SK-N-SH (cell line): ENCODE data around the gene NDUFS6. TPM values are rescaled to one million over a fixed set of nuclear protein-coding genes. Genes with fewer than 3 reads are reported as not detected.
"Not testable (repeated sequence)": the region's sequence is repeated elsewhere in the genome, so short reads cannot be mapped to it uniquely, and the experiment has no call there.

Experiments
- CTCF ChIA-PET: fragments of 300-600, 350-600 bp; formaldehyde crosslinking; extraction: SDS; loops from one replicate; lab custom pipeline; 2021; lab: Yijun Ruan, JAX
- POLR2A ChIA-PET: fragments of 350-600 bp; sonication (Branson Sonifier 250); formaldehyde crosslinking; extraction: SDS; loops from one replicate; lab custom pipeline; 2020; ENCODE audit warnings: antibody characterized with exemption, inconsistent platforms; lab: Yijun Ruan, JAX
- DNase-seq: peaks from one replicate; pipeline ENCODE4 v3.0.0; 2012
- H2AFZ ChIP-seq: fragments of 200-600 bp; sonication (generic); 2 replicates; pipeline ENCODE4 v1.8.1; 2016; ENCODE audit warnings: antibody characterized with exemption, mild to moderate bottlenecking, low read depth
- H3F3A ChIP-seq: fragments of 200-600 bp; sonication (generic); replicated peaks from 2 replicates; pipeline ENCODE3; 2016; ENCODE audit warnings: antibody characterized with exemption, mild to moderate bottlenecking; ENCODE audit not compliant: insufficient read depth
- H3K27ac ChIP-seq, 2 experiments: fragments of 200-500 bp in 1 of 2; fragments of 200-600 bp in 1 of 2; sonication (Bioruptor generic) in 1 of 2; sonication (generic), shearing (Covaris generic) in 1 of 2; 2 replicates each; pipeline versions ENCODE4 v1.5.1 to v1.6.1; 2014 to 2016; ENCODE audit warnings: low read depth in 2 of 2, inconsistent platforms in 1 of 2, low read length in 1 of 2, mild to moderate bottlenecking in 1 of 2, mixed read lengths in 1 of 2
- H3K27me3 ChIP-seq: fragments of 200-600 bp; sonication (generic), shearing (Covaris generic); 2 replicates; pipeline ENCODE4 v1.6.1; 2016; ENCODE audit warnings: mixed run types; ENCODE audit not compliant: insufficient read depth
- H3K36me3 ChIP-seq, 2 experiments: fragments of 200-500 bp in 1 of 2; fragments of 200-600 bp in 1 of 2; sonication (Bioruptor generic) in 1 of 2; sonication (generic) in 1 of 2; replicated peaks in 1 of 2; 2 replicates each; pipeline versions ENCODE3 to v1.5.1; 2014 to 2016; ENCODE audit warnings: low read length in 1 of 2, mild to moderate bottlenecking in 1 of 2; ENCODE audit not compliant: insufficient read depth in 2 of 2, control insufficient read depth in 1 of 2
- H3K4me1 ChIP-seq, 2 experiments: fragments of 200-500 bp in 1 of 2; fragments of 200-600 bp in 1 of 2; sonication (Bioruptor generic) in 1 of 2; sonication (generic), shearing (Covaris generic) in 1 of 2; 2 replicates each; pipeline versions ENCODE4 v1.5.1 to v1.6.1; 2014 to 2016; ENCODE audit warnings: low read depth in 1 of 2, low read length in 1 of 2, mixed run types in 1 of 2; ENCODE audit not compliant: insufficient read depth in 2 of 2, control insufficient read depth in 1 of 2
- H3K4me2 ChIP-seq: fragments of 200-600 bp; sonication (generic), shearing (Covaris generic); 2 replicates; pipeline ENCODE4 v1.6.1; 2017; ENCODE audit warnings: mixed run types
- H3K4me3 ChIP-seq, 2 experiments: fragments of 200-500 bp in 1 of 2; fragments of 200-600 bp in 1 of 2; sonication (Bioruptor generic) in 1 of 2; sonication (generic), shearing (Covaris generic) in 1 of 2; 2 replicates each; pipeline versions ENCODE4 v1.5.1 to v1.8.1; 2014 to 2016; ENCODE audit warnings: low read depth in 2 of 2, inconsistent platforms in 1 of 2, low read length in 1 of 2, mild to moderate bottlenecking in 1 of 2, mixed read lengths in 1 of 2, moderate library complexity in 1 of 2
- H3K79me2 ChIP-seq: fragments of 200-600 bp; sonication (generic); 2 replicates; pipeline ENCODE4 v1.8.1; 2017; ENCODE audit warnings: mild to moderate bottlenecking; ENCODE audit not compliant: insufficient read depth
- H3K9ac ChIP-seq: fragments of 200-600 bp; sonication (generic); 2 replicates; pipeline ENCODE4 v1.6.1; 2017; ENCODE audit warnings: mixed run types
- H3K9me2 ChIP-seq: fragments of 200-600 bp; sonication (generic); 2 replicates; pipeline ENCODE4 v1.6.1; 2017; ENCODE audit warnings: mixed run types
- H3K9me3 ChIP-seq: fragments of 200-600 bp; sonication (generic); 2 replicates; pipeline ENCODE4 v1.6.1; 2017; ENCODE audit warnings: mixed run types, mild to moderate bottlenecking, moderate library complexity
- H4K20me1 ChIP-seq: fragments of 200-600 bp; sonication (generic); 2 replicates; pipeline ENCODE4 v1.6.1; 2017; ENCODE audit warnings: mild to moderate bottlenecking, mixed run types; ENCODE audit not compliant: insufficient read depth
- ELF1 ChIP-seq: IDR thresholded peaks from 2 replicates; pipeline ENCODE4 v1.4.0; 2012
- EZH2phosphoT487 ChIP-seq: fragments of 200-600 bp; sonication (generic); IDR thresholded peaks from 2 replicates; pipeline ENCODE4 v1.6.1; 2017; ENCODE audit warnings: low read depth, mixed run types, mild to moderate bottlenecking, antibody characterized with exemption, moderate library complexity, borderline replicate concordance
- FOXJ3 ChIP-seq: sonication (generic); formaldehyde crosslinking; IDR thresholded peaks from 2 replicates; pipeline ENCODE4 v1.5.1; 2020; ENCODE audit warnings: mild to moderate bottlenecking, missing genetic modification reagents
- FOXM1 ChIP-seq: IDR thresholded peaks from 2 replicates; pipeline ENCODE4 v1.4.0; 2012; ENCODE audit warnings: low read depth, mild to moderate bottlenecking
- GABPA ChIP-seq: IDR thresholded peaks from 2 replicates; pipeline ENCODE4 v1.4.0; 2012; ENCODE audit warnings: low read depth, mild to moderate bottlenecking
- GATA2 ChIP-seq: sonication (generic); formaldehyde crosslinking; IDR thresholded peaks from 2 replicates; pipeline ENCODE4 v1.5.0; 2020; ENCODE audit warnings: mild to moderate bottlenecking, missing genetic modification reagents
- RCOR1 ChIP-seq: fragments of 150-350 bp; IDR thresholded peaks from 2 replicates; pipeline ENCODE4 v1.6.1; 2017; ENCODE audit warnings: antibody characterized with exemption, low read length
- TCF12 ChIP-seq: IDR thresholded peaks from 2 replicates; pipeline ENCODE4 v1.4.0; 2012
- YY1 ChIP-seq: IDR thresholded peaks from 2 replicates; pipeline ENCODE4 v1.4.0; 2012; ENCODE audit warnings: low read depth, mild to moderate bottlenecking
- WGBS: methylation state at CpG from one replicate; pipeline ENCODE4 v1.1.6; 2017; ENCODE audit warnings: low lambda C conversion rate; 5-methylcytosine and 5-hydroxymethylcytosine counted together
- polyA plus RNA-seq, 3 experiments: library from polyadenylated mRNA; depleted of rRNA; stranded (reverse); fragments of >200 nt; gene quantifications; 2 replicates each; pipeline ENCODE4 v1.2.3, GENCODE V29; 2012
- TF ChIP-seq, protein P1 (sequence below): IDR thresholded peaks from 2 replicates; pipeline ENCODE4 v1.4.0; 2012; ENCODE audit warnings: low read depth
- TF ChIP-seq, protein P2 (sequence below): IDR thresholded peaks from 2 replicates; pipeline ENCODE4; 2012
- TF ChIP-seq, protein P3 (sequence below): fragments of 150-350 bp; IDR thresholded peaks from 2 replicates; pipeline ENCODE4 v1.6.1; 2016; ENCODE audit warnings: mild to moderate bottlenecking, low read depth, low read length
- TF ChIP-seq, protein P4 (sequence below): fragments of 200-600 bp; sonication (generic); IDR thresholded peaks from 2 replicates; pipeline ENCODE4 v1.6.1; 2017; ENCODE audit warnings: antibody characterized with exemption, mild to moderate bottlenecking, moderate library complexity

Gene NDUFS6
- polyA plus RNA-seq, 1 of the 3 experiments (the other 2 are of a cell fraction): 316 TPM

DNA sequence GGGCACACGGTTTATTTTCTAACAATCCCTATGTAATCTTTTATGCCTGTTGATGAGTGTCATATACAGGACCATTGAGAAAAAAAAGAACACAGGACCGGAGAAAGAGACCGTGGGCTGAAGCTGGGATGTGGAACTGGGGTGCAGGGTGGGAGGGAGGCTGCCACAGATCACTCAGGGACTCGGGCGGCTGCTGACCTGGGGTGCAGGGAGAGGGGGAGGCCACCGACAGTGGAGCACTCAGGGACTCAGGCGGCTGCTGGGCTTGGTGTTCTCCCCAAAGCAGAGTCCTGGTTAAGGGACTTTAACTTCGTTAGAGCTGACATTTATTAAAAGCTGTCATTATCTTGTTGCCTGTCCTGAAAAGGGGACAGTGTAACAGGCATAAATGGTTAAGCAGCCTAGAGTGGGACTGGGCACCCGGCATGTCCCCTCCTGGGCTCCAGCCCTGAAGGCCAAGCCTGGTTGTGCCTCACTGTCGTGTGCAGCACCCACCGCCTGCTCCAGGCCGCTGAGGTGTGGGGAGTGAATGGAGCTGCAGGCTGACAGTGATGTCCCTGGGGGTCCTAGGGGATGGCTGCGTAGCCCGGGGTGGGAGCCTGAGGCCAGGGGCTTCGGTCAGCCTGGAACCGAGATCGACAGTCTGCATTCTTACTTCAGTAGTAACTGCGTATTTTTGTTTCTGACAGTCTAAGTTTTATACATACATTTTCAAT is 14.0 kb downstream of the NDUFS6 start:
- ChIA-PET POLR2A (no interaction called here), CTCF (no interaction called here)
- no peaks in the 10 kb centered on the region for H3K4me1 ChIP-seq
- H3K9me3 ChIP-seq: no peaks in the 10 kb centered on the region
- no peak overlapping the region for H3K4me3 ChIP-seq
- no peaks in the 10 kb centered on the region for H3K27me3 ChIP-seq
- 0 out of 2 replicates have a peak, but pooled peaks cover 2% of the 10 kb centered on the region for H4K20me1 ChIP-seq
- H3K27ac ChIP-seq: no peak overlapping the region
- no peak for TF ChIP-seq FOXJ3 (CRISPR knock-in tag)
- TF ChIP-seq GABPA: no peak
- no peak for TF ChIP-seq EZH2phosphoT487
- TF ChIP-seq, all 33 proteins: peak for 0
- no peaks in the 10 kb centered on the region for H3F3A ChIP-seq
- no peak for DNase-seq
- H3K9me2 ChIP-seq: no peaks in the 10 kb centered on the region
- no peak overlapping the region for H3K4me2 ChIP-seq
- no peak overlapping the region for H3K9ac ChIP-seq
- peaks cover 7% of the 10 kb centered on the region; the same call in 1 of the 2 replicates for H3K79me2 ChIP-seq
- WGBS: 86% methylated on average over 15 of the region's 18 CpGs
- H2AFZ ChIP-seq: no peak overlapping the region
- H3K36me3 ChIP-seq: peaks cover 28 to 82% of the 10 kb centered on the region in 2 experiments

DNA sequence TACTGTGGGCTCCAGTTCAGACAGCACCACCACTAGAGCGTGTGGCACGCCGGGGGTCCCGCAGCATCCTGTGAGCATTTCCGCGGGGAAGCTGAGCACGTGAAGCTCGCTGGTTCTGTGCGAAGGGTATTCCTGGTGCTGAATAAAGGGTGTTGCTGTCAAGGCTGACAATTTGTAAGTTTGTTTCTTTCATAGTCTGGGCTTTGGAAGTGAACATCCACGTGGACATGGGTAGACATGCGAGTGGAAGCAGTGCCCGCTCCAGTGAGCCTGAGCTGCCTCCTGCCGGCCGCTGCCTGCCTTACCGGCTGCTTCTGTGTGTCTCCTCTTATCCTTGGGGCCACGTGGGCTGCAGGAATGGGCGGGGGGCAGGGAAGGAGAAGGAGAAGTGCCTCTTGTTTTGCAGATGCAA is 14.7 kb downstream of the NDUFS6 start:
- Histone ChIP-seq H2AFZ (no peak overlapping the region), H3K79me2 (peaks cover 3% of the 10 kb centered on the region; the same call in 1 of the 2 replicates), H3K4me1 (no peaks in the 10 kb centered on the region), H3K9me2 (no peaks in the 10 kb centered on the region), H3K4me2 (no peak overlapping the region), H3K9ac (no peak overlapping the region), H4K20me1 (0 out of 2 replicates have a peak, but pooled peaks cover 2% of the 10 kb centered on the region), H3K9me3 (no peaks in the 10 kb centered on the region), H3K27ac (no peak overlapping the region), H3K36me3 (peaks cover 30 to 82% of the 10 kb centered on the region in 2 experiments), H3K27me3 (no peaks in the 10 kb centered on the region), H3K4me3 (no peak overlapping the region), H3F3A (no peaks in the 10 kb centered on the region)
- no peak for DNase-seq
- POLR2A ChIA-PET: no interaction called here
- CTCF ChIA-PET: no interaction called here
- WGBS: 95% methylated on average over 16 of the region's 17 CpGs
- no peak for TF ChIP-seq RCOR1
- TF ChIP-seq FOXM1: no peak
- TF ChIP-seq, protein P1, sequence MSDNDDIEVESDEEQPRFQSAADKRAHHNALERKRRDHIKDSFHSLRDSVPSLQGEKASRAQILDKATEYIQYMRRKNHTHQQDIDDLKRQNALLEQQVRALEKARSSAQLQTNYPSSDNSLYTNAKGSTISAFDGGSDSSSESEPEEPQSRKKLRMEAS: no peak
- no peak for TF ChIP-seq YY1
- TF ChIP-seq, protein P2, sequence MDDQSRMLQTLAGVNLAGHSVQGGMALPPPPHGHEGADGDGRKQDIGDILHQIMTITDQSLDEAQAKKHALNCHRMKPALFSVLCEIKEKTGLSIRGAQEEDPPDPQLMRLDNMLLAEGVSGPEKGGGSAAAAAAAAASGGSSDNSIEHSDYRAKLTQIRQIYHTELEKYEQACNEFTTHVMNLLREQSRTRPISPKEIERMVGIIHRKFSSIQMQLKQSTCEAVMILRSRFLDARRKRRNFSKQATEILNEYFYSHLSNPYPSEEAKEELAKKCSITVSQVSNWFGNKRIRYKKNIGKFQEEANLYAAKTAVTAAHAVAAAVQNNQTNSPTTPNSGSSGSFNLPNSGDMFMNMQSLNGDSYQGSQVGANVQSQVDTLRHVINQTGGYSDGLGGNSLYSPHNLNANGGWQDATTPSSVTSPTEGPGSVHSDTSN: no peak
- no peak for TF ChIP-seq ELF1
- no peak for TF ChIP-seq GATA2 (CRISPR knock-in tag)
- TF ChIP-seq, protein P3, sequence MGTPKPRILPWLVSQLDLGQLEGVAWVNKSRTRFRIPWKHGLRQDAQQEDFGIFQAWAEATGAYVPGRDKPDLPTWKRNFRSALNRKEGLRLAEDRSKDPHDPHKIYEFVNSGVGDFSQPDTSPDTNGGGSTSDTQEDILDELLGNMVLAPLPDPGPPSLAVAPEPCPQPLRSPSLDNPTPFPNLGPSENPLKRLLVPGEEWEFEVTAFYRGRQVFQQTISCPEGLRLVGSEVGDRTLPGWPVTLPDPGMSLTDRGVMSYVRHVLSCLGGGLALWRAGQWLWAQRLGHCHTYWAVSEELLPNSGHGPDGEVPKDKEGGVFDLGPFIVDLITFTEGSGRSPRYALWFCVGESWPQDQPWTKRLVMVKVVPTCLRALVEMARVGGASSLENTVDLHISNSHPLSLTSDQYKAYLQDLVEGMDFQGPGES: no peak
- TF ChIP-seq TCF12: no peak
- TF ChIP-seq, protein P4, sequence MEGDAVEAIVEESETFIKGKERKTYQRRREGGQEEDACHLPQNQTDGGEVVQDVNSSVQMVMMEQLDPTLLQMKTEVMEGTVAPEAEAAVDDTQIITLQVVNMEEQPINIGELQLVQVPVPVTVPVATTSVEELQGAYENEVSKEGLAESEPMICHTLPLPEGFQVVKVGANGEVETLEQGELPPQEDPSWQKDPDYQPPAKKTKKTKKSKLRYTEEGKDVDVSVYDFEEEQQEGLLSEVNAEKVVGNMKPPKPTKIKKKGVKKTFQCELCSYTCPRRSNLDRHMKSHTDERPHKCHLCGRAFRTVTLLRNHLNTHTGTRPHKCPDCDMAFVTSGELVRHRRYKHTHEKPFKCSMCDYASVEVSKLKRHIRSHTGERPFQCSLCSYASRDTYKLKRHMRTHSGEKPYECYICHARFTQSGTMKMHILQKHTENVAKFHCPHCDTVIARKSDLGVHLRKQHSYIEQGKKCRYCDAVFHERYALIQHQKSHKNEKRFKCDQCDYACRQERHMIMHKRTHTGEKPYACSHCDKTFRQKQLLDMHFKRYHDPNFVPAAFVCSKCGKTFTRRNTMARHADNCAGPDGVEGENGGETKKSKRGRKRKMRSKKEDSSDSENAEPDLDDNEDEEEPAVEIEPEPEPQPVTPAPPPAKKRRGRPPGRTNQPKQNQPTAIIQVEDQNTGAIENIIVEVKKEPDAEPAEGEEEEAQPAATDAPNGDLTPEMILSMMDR: no peak
- TF ChIP-seq EZH2phosphoT487: no peak

DNA sequence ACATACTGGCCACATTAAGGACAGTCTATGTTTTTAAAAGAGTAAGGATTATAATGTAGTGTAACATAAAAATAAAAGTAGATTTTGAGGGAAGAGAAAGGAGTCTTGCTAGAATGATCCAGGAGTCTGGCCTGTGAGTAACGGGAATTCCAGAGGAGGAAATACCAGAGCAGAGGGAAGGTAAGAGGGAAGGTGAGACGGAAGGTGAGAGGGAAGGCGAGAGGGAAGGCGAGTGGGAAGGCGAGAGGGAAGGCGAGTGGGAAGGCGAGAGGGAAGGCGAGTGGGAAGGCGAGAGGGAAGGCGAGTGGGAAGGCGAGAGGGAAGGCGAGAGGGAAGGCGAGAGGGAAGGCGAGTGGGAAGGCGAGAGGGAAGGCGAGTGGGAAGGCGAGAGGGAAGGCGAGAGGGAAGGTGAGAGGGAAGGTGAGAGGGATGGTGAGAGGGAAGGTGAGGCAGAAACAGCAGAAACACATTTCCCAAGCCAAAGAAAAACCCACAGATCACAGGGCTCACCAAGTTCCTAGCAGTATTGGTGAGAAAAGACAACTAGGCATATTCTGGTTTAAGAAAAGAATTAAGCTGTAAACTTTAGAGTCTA is 15.4 kb downstream of the NDUFS6 start:
- H3K9me2 ChIP-seq, H3K27ac ChIP-seq, H3K9ac ChIP-seq, DNase-seq, H3K9me3 ChIP-seq, H3K79me2 ChIP-seq, H4K20me1 ChIP-seq, H3F3A ChIP-seq, POLR2A ChIA-PET, CTCF ChIA-PET, H2AFZ ChIP-seq, H3K4me2 ChIP-seq, H3K27me3 ChIP-seq, H3K4me3 ChIP-seq, H3K4me1 ChIP-seq: not testable (repeated sequence)
- H3K36me3 ChIP-seq: peaks cover 23 to 82% of the 10 kb centered on the region in 2 experiments
- WGBS: 93% methylated on average over 18 of the region's 18 CpGs
